GM21367 (cell line): ENCODE measurements around the gene PC.
"Not testable (repeated sequence)": the region's sequence is repeated elsewhere in the genome, so short reads cannot be mapped to it uniquely, and the experiment has no call there.

Experiments used
- ATAC-seq: cut with Tn5 transposase; IDR thresholded peaks from one replicate; pipeline ENCODE4 v1.9.1; 2021; ENCODE audit not compliant: unreplicated experiment

The PC gene, protein sequence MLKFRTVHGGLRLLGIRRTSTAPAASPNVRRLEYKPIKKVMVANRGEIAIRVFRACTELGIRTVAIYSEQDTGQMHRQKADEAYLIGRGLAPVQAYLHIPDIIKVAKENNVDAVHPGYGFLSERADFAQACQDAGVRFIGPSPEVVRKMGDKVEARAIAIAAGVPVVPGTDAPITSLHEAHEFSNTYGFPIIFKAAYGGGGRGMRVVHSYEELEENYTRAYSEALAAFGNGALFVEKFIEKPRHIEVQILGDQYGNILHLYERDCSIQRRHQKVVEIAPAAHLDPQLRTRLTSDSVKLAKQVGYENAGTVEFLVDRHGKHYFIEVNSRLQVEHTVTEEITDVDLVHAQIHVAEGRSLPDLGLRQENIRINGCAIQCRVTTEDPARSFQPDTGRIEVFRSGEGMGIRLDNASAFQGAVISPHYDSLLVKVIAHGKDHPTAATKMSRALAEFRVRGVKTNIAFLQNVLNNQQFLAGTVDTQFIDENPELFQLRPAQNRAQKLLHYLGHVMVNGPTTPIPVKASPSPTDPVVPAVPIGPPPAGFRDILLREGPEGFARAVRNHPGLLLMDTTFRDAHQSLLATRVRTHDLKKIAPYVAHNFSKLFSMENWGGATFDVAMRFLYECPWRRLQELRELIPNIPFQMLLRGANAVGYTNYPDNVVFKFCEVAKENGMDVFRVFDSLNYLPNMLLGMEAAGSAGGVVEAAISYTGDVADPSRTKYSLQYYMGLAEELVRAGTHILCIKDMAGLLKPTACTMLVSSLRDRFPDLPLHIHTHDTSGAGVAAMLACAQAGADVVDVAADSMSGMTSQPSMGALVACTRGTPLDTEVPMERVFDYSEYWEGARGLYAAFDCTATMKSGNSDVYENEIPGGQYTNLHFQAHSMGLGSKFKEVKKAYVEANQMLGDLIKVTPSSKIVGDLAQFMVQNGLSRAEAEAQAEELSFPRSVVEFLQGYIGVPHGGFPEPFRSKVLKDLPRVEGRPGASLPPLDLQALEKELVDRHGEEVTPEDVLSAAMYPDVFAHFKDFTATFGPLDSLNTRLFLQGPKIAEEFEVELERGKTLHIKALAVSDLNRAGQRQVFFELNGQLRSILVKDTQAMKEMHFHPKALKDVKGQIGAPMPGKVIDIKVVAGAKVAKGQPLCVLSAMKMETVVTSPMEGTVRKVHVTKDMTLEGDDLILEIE

DNA sequence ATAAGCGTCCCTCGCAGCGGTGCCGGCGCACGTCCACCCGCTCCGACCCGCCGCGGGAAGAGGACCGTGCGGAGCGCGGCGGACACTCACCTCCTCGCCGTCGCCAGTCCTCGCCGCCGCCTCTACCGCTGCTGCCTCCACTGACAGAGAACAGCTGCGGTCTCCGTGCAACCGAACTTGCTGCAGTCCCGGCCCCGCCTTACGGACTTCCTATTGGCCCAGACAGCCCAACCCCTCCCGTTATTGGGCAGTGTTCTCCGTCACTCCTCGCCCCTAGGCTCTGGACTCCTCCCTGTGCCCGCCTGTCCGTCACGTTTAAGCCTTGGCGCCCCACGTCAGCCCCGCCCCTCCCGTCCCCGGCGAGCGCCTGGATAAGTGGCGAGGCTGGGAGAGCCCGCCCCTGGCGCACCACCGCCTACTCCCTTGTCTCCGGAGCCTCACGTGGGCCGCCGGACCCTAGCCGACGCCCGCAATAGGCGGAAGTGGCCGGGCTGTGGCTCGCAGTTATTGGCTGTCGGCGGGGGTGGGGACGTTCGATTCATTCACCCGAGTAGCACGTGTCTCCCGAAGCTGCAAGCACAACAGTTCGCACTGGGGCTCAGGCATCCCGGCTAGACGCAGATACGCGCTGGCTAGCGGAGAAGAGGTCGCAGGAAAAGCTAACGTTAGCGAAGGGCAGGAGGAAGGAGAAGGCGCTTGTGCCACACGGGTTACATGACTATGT lies at the start of gene PC:
TSS of gene PC (minus strand) at position 152 of the 724 bp plus-strand sequence. CDS start 86,224 bp downstream, outside the sequence.
- peak; percentile 92 for ATAC-seq

DNA sequence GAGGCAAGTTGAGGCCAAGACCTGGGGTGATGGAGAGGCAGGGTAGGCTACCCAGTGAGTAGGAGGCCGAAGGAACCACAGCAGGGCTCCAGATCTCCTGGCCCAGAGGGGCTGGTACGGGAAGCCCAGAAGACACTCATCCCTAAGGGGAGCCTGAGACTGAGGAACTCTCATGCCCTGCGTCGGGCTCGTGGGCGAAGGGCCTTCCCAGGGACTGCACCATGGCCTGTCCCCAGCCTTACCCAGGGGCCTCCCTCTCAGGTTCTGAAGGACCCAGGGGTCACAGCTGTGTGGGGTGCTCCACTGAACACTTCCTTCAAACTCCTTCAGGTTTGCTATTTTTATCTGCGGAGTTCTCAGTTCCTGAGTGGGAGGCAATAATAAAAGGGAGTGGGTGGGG lies 48.9 kb upstream of the PC start:
- no peak for ATAC-seq

DNA sequence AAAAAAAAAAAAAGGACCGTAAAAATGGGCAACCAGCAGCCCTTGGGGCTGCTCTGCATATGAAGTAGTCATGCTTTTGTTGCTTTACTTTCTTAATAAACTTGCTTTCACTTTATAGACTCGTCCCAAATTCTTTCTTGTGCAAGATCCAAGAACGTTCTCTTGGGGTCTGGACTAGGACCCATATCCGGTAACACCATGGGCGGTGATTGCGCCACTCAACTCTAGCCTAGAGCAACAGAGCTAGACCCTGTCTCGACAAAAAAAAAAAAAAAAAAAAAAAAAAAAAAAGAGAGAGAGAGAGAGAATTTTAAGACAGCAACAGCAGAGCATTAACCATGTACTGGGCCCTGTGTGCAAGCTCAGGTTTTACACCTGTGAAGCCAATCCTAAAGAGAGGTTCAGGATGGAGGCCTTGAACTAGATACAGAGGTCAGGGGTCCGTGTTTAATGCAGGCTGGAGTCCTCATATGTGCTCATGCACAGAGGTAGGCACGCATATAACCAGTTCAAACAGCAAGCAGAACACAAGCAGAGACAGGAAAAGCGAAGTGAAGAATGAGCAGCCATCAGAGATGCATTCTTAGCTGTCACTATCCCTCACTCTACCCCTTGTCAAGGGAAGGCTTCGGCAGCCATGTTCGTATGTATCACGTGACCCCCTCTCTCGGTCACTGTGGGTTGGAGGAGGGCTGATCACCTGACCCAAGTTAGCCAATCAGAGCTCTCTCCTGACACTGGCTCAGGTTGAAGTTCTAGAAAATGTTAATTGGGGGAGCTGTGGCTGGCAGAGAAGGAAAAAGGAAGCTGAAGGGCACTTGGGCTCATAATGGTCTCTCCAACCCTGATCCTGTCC lies 48.1 kb upstream of the PC start:
- ATAC-seq = no peak

DNA sequence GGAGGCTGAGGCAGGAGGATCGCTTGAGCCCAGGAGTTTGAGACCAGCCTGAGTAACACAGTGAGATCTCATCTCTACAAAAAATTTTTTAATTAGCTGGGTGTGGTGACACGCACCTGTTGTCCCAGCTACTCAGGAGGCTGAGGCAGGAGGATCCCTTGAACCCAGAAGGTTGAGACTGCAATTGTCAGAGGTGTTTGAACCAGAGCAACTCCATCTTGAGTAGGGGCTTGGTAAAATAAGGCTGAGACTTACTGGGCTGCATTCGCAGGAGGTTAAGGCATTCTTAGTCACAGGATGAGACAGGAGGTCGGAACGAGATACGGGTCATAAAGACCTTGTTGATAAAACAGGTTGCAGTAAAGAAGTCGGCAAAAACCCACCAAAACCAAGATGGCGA lies 47.0 kb upstream of the PC start:
- not testable (repeated sequence) for ATAC-seq

DNA sequence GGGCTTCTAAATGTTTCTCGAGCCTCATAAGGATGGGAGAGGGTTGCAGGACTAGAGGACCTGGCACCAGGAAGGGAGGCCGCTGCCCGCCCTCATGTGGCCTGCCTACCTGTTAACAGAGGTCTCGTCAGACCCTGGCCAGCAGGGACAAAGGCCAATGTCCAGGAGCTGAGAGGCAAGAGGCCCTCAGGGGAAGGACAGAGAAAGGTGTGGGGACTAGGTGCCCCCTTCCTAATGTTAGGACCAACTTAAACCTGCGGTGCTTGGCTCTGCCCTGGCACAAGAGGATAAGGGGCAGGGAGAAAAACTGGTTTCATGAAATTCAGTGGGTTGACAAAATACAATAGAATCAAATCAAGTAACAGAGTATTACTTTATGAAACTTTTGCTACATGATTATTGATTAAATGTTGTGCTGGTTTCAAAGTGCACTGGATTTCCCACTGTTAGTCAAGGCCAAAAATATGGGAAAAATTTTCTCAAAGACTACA lies 44.8 kb upstream of the PC start:
- ATAC-seq = no peak

DNA sequence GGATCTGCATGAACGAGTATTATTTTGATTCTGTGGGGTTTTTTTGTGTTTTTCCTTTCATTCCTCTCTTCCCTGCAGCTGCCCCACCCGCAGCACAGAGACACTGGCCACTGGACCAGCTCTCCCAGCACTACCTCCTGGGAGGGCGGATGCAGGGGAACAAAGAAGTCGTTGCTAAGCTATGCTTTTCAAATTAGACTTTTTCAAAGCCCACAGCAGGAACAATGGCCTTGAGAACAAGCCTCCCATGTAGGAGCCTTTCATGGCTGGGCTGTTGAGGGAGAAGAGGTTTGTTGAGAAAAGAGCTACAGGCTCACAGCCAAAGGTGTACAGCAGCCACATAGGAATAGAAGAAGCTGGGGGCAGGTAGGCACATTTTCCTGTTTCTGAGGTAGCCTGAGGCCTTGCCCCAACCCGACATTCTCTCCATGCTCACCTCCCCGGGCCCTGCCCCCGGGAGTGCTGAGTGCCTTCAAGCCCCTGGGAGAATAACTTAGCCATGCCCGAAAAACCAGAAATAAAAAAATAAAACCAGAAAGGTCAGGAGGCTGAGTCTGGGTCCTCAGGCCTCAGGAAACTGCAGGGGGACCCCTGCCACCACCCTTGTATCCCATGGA lies 44.2 kb upstream of the PC start:
- no peak for ATAC-seq

DNA sequence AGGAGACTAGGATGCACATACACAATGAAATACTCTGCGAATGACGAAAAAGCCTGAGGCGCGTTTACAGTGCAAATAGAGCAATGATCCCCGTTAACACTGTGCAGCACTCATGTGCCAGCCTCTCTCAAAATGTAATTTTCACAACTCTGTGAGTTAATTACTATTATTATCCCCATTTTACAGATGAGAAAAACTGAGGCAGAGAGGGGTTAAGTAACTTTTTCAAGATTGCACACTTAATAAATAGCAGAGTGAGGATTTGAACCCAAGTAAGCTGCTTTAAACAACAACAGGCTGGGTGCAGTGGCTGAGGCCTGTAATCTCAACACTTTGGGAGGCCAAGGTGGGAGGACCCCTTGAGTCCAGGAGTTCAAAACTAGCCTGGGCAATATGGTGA lies 43.1 kb upstream of the PC start:
- ATAC-seq = no peak

DNA sequence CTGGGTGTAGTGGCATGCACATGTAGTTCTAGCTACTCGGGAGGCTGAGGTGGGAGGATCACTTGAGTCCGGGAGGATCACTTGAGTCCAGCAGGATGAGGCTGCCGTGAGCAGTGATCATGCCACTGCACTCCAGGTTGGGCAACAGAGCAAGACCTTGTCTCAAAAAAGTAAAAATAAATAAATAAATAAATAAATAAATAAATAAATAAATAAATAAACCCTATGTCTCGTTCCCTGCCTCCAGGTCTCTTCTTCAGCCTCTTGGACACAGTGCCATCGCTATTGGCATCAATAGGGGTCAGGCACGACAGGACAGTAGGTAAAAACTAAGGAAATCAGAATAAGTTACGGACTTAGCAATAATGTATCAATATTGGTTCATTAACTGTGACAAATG lies 41.4 kb upstream of the PC start:
- ATAC-seq = no peak

DNA sequence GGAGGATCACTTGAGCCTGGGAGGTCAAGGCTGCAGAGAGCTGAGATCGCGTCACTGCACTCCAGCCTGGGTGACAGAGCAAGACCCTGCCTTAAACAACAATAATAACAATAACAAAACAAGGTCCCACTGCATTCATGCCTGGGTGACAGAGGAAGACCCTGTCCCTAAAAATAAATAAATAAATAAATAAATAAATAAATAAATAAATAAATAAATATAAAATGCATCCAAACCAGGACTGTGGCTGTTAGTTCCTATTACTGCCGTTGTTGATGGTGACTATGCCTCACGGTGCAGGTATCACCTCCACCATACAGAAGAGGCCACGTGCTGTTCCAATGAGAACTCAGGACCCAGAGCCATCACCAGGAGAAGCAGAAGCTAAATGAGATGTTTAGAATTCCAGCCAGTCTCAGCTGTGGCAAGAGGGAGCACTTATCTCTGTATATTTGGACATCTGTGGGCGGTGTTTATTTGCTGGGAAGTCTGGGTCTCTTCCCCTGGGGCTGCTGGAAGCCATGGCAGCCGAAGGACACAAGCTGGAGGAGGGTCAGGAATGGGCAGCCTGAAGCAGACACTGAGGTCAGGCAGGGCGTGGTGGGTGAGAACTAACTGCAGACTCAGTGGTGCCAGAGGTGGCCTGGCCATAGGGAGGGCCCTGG lies 38.6 kb upstream of the PC start:
- ATAC-seq = no peak

DNA sequence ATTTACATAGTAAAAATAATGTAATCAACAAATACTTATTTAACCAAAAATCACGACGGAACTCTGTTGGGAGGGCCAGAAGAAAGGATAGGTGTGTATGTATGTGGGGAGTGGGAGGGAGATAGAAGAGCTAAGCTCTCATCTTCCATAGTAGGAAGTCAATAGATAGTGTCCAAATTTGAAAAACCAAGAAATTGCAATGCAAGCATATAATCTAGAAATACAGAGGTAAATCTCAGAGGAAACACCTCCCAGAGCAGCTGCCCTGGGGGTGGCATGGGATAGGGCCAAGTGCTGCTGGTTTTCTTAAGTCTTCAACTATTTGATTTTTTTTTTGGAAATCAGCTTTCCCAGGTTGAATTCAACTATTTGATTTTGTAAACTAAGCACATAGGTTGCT lies 33.9 kb upstream of the PC start:
- ATAC-seq = no peak

DNA sequence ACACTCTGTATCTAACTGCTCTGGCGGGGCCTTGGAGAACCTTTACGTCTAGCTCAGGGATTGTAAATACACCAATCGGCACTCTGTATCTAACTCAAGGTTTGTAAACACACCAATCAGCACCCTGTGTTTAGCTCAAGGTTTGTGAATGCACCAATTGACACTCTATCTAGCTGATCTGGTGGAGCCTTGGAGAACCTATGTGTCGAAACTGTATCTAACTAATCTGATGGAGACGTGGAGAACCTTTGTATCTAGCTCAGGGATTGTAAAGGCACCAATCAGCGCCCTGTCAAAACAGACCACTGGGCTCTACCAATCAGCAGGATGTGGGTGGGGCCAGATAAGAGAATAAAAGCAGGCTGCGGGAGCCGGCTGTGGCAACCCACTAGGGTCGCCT lies 31.2 kb upstream of the PC start:
- not testable (repeated sequence) for ATAC-seq

DNA sequence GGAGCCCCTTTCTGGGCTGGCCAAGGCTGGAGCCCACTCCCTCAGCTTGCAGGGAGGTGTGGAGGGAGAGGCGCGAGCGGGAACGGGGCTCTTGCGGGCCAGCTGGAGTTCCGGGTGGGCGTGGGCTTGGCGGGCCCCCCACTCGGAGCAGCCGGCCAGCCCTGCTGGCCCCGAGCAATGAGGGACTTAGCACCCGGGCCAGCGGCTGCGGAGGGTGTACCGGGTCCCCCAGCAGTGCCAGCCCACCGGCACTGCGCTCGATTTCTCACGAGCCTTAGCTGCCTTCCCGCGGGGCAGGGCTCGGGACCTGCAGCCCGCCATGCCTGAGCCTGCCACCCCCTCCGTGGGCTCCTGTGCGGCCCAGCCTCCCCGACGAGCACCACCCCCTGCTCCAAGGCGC lies 30.6 kb upstream of the PC start:
- not testable (repeated sequence) for ATAC-seq

DNA sequence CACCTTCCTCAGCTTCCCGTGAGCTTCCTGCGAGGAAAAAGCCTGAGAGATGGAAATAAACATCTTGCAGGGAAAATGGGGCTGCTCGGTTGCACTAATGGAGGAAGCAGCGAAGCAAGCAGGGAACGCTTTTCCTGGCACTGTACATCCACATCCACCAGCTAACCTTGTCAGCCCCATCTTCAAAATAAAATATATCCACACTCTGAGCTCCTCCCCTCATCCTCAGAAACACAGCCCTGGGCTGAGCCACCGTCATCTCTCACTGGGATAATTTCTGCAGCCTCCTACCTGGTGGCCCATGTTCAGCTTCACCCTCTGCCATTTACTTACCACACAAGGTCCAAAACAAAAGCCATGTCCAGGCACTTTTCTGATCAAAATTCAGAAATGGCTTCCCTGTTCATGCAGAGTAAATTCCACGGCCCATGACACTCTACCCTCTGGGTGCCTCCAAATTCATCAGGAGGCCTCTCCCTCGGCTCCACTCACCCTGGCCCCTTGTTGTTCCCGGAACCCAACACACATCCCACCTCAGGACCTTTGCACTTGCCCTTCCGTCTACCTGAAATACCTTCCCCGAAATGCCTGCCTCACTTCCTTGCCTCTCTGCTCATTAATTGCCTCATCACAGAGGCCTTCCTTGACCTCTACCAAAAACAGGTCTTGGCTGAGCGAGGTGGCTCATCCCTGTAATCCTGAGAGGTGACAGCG lies 29.9 kb upstream of the PC start:
- ATAC-seq = no peak

DNA sequence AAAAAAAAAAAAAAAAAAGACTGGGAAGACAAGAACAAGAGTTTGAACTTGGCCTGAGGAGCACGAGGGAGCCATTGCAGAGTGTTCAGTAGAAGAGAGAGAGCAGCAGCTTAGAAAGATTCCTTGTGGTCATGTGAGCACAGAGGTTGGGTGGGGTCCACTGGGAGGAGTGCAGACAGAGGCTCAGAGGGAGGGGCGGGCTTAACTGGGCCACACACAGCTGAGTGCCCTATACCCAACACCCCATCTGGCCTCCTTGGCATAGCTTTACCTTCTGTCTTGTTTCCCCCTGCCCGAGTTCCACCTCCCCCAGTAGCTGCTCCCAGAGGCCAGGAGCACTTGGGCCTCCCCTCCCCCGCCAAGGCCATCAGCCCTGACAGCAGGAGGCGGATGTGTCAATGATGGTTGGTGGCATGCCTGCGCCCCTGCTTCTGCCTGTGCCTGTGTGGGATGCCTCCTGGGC lies 29.0 kb upstream of the PC start:
- ATAC-seq = no peak

DNA sequence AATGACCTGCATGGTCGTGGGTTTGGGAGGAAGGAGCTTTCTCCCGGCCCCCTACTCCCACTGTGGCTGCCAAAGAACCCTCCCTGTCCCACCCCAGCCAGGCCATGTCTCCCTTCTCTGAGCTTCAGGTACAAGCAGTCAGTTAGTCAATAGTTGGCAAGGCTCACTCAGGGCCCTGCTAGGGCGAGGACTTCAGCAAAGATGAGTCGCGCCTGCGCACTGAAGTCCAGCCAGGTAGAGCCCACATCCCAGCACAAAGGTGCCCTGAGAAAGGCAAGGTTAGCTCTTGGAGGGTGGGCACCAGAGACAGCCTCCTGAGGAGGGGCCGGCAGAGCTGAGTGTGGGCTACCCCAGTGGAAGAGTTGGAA lies 28.0 kb upstream of the PC start:
- no peak for ATAC-seq

DNA sequence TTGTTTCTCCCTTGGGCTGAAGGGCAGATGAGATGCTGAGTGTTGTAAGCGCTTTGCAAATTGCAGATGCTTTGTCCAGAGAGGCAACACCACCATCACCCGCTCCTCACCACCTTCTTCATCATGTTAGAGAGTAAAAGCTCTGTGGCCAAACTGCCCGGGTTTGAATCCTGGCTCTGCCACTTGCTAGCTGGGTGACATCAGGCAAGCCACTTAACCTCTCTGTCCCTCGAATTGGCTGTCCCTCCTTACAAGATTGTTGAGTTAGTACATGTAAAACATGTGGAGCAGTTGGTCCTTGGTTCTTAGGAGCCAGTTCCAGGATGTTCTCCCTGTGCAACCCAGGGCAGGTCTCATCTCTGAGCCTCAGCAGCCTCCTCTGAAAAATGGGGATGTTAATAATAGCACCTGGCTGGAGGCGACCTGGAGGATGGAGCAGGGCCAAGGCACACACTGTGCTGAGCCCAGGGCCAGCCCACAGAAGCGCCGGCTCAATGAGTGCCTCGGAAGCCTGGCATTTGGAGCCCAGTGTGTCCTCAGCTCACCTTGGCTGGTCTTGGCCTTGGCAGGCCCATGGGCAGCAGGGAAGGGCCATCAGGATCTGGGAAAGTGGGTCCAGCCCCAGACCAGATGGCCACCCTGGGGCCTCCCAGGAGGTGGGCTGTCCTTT lies 27.5 kb upstream of the PC start:
- ATAC-seq = no peak

DNA sequence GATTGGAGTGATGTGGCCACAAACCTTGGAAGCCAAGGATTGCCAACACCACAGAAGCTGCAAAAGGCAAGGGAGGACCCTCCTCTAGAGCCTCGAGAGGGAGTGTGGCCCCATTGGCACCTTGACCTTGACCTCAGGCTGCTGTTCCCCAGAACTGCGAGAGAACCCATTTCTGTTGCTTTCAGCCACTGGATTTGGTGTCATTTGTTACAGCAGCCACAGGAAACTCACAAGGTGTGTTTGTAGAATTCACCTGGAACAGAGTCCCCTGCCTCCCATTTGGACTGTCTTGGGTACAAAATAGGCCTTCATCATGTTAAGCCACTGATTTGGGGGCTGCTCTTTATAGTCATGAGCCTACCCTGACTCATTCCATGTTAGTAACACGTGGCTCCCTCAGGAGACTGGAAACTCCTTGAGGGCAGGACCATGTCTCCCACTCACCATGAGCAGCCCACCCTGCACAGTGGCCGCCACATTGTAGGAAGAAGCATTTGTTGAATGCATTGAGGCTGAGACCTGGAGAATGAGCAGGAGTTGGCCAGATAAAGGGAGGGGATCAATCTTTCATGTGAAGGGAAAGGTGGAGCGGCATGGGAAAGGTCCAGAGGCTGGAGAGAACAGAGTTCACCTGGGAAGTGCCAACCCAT lies 25.2 kb upstream of the PC start:
- ATAC-seq = no peak
